WTC11 (cell line): Measurements from ENCODE around the gene DEFB128. TPM values are rescaled to one million over a fixed set of nuclear protein-coding genes. Genes with fewer than 3 reads are reported as not detected.
A peak's percentile ranks its signal among the peaks of the same experiment; 100 is the strongest.
"Not testable (repeated sequence)": the region's sequence is repeated elsewhere in the genome, so short reads cannot be mapped to it uniquely, and the experiment has no call there.

Source experiments
- ATAC-seq: fragments of 200-7000 bp; cut with Tn5 transposase; 2 replicates; pipeline ENCODE4 v1.10.0; 2021; ENCODE audit warnings: mild to moderate bottlenecking, moderate library complexity
- CTCF ChIA-PET: fragments of 300-600 bp; sonication (Branson Sonifier 250); formaldehyde crosslinking; loops from one replicate; lab custom pipeline; 2021; ENCODE audit warnings: antibody characterized with exemption; lab: Charles Lee
- POLR2A ChIA-PET: fragments of 350-600 bp; sonication (Branson Sonifier 250); formaldehyde crosslinking; loops from one replicate; lab custom pipeline; 2021; ENCODE audit warnings: antibody characterized with exemption; lab: Charles Lee
- DNase-seq: peaks from one replicate; pipeline ENCODE4 v3.0.0; 2021; ENCODE audit warnings: low spot score
- H3K27ac Mint-ChIP-seq: 2 replicates; pipeline ENCODE4 v1.8.0; 2021; ENCODE audit warnings: mixed read lengths
- H3K27me3 Mint-ChIP-seq: 2 replicates; pipeline ENCODE4 v1.8.0; 2021; ENCODE audit warnings: low read depth, mild to moderate bottlenecking, moderate library complexity, mixed read lengths
- H3K36me3 Mint-ChIP-seq: 2 replicates; pipeline ENCODE4 v1.8.0; 2021; ENCODE audit warnings: mixed read lengths
- H3K4me1 Mint-ChIP-seq: 2 replicates; pipeline ENCODE4 v1.8.0; 2022; ENCODE audit warnings: mixed read lengths
- H3K4me3 Mint-ChIP-seq: 2 replicates; pipeline ENCODE4 v1.8.0; 2021; ENCODE audit warnings: mild to moderate bottlenecking, moderate library complexity, mixed read lengths
- H3K9me3 Mint-ChIP-seq: 2 replicates; pipeline ENCODE4 v1.8.0; 2021; ENCODE audit warnings: mixed read lengths
- CTCF ChIP-seq: fragments of 200-600 bp; IDR thresholded peaks from 2 replicates; pipeline ENCODE4 v1.8.0; 2022; ENCODE audit warnings: antibody characterized with exemption
- EMX1 ChIP-seq: fragments of 250-450 bp; sonication (Bioruptor Pico); IDR thresholded peaks from 2 replicates; pipeline ENCODE4 v1.8.0; 2021; ENCODE audit warnings: mild to moderate bottlenecking
- JAZF1 ChIP-seq: fragments of 250-450 bp; sonication (Bioruptor Pico); IDR thresholded peaks from 2 replicates; pipeline ENCODE4 v1.9.0; 2021; ENCODE audit warnings: moderate library complexity, mild to moderate bottlenecking, inconsistent platforms
- MXD4 ChIP-seq: fragments of 250-450 bp; sonication (Bioruptor Pico); IDR thresholded peaks from 2 replicates; pipeline ENCODE4 v1.8.0; 2021; ENCODE audit warnings: mild to moderate bottlenecking, moderate library complexity, borderline replicate concordance
- NFATC4 ChIP-seq: fragments of 250-450 bp; sonication (Bioruptor Pico); IDR thresholded peaks from 2 replicates; pipeline ENCODE4 v1.9.0; 2021; ENCODE audit warnings: mild to moderate bottlenecking
- SMAD4 ChIP-seq: sonication (generic); formaldehyde crosslinking; IDR thresholded peaks from 2 replicates; pipeline ENCODE4 v1.8.0; 2022; ENCODE audit warnings: mild to moderate bottlenecking, missing genetic modification reagents
- TEAD1 ChIP-seq: sonication (generic); formaldehyde crosslinking; IDR thresholded peaks from 2 replicates; pipeline ENCODE4 v1.8.0; 2022; ENCODE audit warnings: mild to moderate bottlenecking, missing genetic modification reagents
- ZNF396 ChIP-seq: fragments of 250-450 bp; sonication (Bioruptor Pico); IDR thresholded peaks from 2 replicates; pipeline ENCODE4 v1.8.0; 2021; ENCODE audit warnings: mild to moderate bottlenecking, moderate library complexity, borderline replicate concordance
- ZNF423 ChIP-seq: fragments of 250-450 bp; sonication (Bioruptor Pico); IDR thresholded peaks from 2 replicates; pipeline ENCODE4 v2.1.2; 2022; ENCODE audit warnings: mild to moderate bottlenecking, moderate library complexity
- total RNA-seq: library from RNA; stranded (reverse); gene quantifications from 3 replicates; pipeline ENCODE4 v1.2.3, GENCODE V29; 2021
- TF ChIP-seq, protein P1 (sequence below): sonication (generic); formaldehyde crosslinking; IDR thresholded peaks from 2 replicates; pipeline ENCODE4 v1.8.1; 2022; ENCODE audit warnings: mild to moderate bottlenecking, moderate library complexity, missing genetic modification reagents
- TF ChIP-seq, protein P2 (sequence below): sonication (generic); formaldehyde crosslinking; IDR thresholded peaks from 2 replicates; pipeline ENCODE4 v1.8.1; 2023; ENCODE audit warnings: mild to moderate bottlenecking, missing genetic modification reagents, moderate library complexity
- TF ChIP-seq, protein P3 (sequence below): sonication (generic); formaldehyde crosslinking; IDR thresholded peaks from 2 replicates; pipeline ENCODE4 v1.8.1; 2022; ENCODE audit warnings: low read depth, missing genetic modification reagents, borderline replicate concordance

DEFB128 gene
- total RNA-seq, 1 experiment from 2014 or later, result not detected

- H3K9me3 Mint-ChIP-seq, result no peaks in the 10 kb centered on the region
- no peak for DNase-seq
- ATAC-seq, result peak; percentile 75
- H3K4me1 Mint-ChIP-seq, result no peaks in the 10 kb centered on the region
- 0 out of 2 replicates have a peak, but pooled peaks have one; percentile 23 for TF ChIP-seq CTCF
- TF ChIP-seq, protein P1, sequence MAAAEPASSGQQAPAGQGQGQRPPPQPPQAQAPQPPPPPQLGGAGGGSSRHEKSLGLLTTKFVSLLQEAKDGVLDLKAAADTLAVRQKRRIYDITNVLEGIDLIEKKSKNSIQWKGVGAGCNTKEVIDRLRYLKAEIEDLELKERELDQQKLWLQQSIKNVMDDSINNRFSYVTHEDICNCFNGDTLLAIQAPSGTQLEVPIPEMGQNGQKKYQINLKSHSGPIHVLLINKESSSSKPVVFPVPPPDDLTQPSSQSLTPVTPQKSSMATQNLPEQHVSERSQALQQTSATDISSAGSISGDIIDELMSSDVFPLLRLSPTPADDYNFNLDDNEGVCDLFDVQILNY (CRISPR knock-in tag), result no peak
- ChIA-PET POLR2A (no interaction called here), CTCF (interaction anchor here (1.3 kb wide), 1 partner anchor 9 kb away, joined by 3 read pairs; no protein-coding TSS in a partner anchor)
- H3K36me3 Mint-ChIP-seq, result no peaks in the 10 kb centered on the region
- H3K4me3 Mint-ChIP-seq, result no peak overlapping the region
- peaks cover 77% of the 10 kb centered on the region for H3K27me3 Mint-ChIP-seq
- no peak overlapping the region for H3K27ac Mint-ChIP-seq
These were observed 19.5 kb upstream of the DEFB128 start for GRCh38 chr20:208942-209566.

- H3K4me3 Mint-ChIP-seq, H3K4me1 Mint-ChIP-seq, POLR2A ChIA-PET, DNase-seq, H3K9me3 Mint-ChIP-seq, CTCF ChIA-PET, ATAC-seq, H3K36me3 Mint-ChIP-seq, H3K27ac Mint-ChIP-seq: not testable (repeated sequence)
- peaks cover 78% of the 10 kb centered on the region for H3K27me3 Mint-ChIP-seq
These were observed 14.1 kb upstream of the DEFB128 start for GRCh38 chr20:203630-204029.

GRCh38 chr20:199996-200395, 10.5 kb upstream of the DEFB128 start:
- TF ChIP-seq JAZF1 (CRISPR knock-in tag), result no peak
- TF ChIP-seq TEAD1 (CRISPR knock-in tag), result no peak
- TF ChIP-seq SMAD4 (CRISPR knock-in tag), result no peak
- TF ChIP-seq EMX1 (CRISPR knock-in tag), result no peak
- TF ChIP-seq CTCF, result no peak
- TF ChIP-seq, protein P2, sequence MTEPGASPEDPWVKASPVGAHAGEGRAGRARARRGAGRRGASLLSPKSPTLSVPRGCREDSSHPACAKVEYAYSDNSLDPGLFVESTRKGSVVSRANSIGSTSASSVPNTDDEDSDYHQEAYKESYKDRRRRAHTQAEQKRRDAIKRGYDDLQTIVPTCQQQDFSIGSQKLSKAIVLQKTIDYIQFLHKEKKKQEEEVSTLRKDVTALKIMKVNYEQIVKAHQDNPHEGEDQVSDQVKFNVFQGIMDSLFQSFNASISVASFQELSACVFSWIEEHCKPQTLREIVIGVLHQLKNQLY, result no peak
- TF ChIP-seq NFATC4 (CRISPR knock-in tag), result no peak
- no peak for TF ChIP-seq ZNF396 (CRISPR knock-in tag)
- TF ChIP-seq ZNF423 (CRISPR knock-in tag), result no peak
- TF ChIP-seq, protein P3, sequence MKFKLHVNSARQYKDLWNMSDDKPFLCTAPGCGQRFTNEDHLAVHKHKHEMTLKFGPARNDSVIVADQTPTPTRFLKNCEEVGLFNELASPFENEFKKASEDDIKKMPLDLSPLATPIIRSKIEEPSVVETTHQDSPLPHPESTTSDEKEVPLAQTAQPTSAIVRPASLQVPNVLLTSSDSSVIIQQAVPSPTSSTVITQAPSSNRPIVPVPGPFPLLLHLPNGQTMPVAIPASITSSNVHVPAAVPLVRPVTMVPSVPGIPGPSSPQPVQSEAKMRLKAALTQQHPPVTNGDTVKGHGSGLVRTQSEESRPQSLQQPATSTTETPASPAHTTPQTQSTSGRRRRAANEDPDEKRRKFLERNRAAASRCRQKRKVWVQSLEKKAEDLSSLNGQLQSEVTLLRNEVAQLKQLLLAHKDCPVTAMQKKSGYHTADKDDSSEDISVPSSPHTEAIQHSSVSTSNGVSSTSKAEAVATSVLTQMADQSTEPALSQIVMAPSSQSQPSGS (CRISPR knock-in tag), result no peak
- TF ChIP-seq MXD4, result no peak
- TF ChIP-seq, all 79 proteins: peak for 0
- Mint-ChIP-seq H3K27ac (no peak overlapping the region), H3K9me3 (peaks cover 10% of the 10 kb centered on the region), H3K36me3 (no peaks in the 10 kb centered on the region; the same call in 1 of the 2 replicates), H3K4me1 (no peaks in the 10 kb centered on the region), H3K4me3 (no peak overlapping the region), H3K27me3 (peaks cover 83% of the 10 kb centered on the region)
- CTCF ChIA-PET, result no interaction called here
- POLR2A ChIA-PET, result no interaction called here
- DNase-seq (no peak), ATAC-seq (no peak)
